Kidney tubule cell (primary cell): ENCODE measurements around the gene AK5.
"Not testable (repeated sequence)": the region's sequence is repeated elsewhere in the genome, so short reads cannot be mapped to it uniquely, and the experiment has no call there.

Experiments
- DNase-seq: peaks from one replicate; pipeline ENCODE4 v3.0.0-alpha.2; 2018; ENCODE audit warnings: low spot score

The AK5 gene

DNA sequence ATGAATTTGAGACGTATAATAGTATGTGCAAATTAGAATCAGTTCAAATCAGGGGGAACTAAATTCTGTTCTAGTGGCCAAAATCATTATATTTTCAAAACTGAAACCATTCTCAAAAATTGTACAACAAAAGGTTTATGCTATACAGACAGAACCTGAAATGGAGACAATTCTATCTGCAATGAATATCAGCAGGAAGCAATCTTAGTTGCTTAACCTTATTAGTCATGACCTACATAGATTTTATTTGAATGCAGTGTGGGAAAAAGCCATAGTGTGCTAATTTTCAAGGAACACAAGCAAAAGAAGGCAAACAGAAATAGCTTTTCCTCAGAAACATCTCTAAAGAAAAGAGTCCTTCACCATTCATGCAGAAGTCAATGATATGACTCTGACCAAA lies 6.5 kb downstream of the AK5 start:
- DNase-seq, result peak; percentile 8

GRCh38 chr1:77290576-77290975 lies 8.8 kb downstream of the AK5 start:
- peak; percentile 60 for DNase-seq

- DNase-seq, result no peak
These were observed 10.7 kb downstream of the AK5 start for GRCh38 chr1:77292551-77292950.

DNA sequence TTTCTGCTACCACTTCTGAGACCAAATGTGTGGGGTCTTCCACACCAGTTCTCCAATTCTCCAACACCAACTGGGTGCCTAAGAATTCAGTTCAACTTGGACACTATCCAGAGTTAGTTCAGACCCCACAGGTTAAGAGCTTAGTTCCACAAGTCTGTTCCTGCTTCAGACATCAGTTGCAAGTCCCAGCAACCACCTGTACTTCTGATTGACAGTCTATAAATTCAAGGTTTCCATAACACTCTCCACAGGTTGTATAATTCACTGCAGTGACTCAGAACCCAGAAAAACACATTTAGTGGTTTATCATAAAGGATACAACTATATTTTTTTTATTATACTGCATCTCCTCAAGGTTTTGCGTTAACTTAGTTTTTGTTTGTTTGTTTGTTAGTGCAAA lies 18.7 kb downstream of the AK5 start:
- no peak for DNase-seq

GRCh38 chr1:77303387-77303786 lies 21.6 kb downstream of the AK5 start:
- no peak for DNase-seq

DNA sequence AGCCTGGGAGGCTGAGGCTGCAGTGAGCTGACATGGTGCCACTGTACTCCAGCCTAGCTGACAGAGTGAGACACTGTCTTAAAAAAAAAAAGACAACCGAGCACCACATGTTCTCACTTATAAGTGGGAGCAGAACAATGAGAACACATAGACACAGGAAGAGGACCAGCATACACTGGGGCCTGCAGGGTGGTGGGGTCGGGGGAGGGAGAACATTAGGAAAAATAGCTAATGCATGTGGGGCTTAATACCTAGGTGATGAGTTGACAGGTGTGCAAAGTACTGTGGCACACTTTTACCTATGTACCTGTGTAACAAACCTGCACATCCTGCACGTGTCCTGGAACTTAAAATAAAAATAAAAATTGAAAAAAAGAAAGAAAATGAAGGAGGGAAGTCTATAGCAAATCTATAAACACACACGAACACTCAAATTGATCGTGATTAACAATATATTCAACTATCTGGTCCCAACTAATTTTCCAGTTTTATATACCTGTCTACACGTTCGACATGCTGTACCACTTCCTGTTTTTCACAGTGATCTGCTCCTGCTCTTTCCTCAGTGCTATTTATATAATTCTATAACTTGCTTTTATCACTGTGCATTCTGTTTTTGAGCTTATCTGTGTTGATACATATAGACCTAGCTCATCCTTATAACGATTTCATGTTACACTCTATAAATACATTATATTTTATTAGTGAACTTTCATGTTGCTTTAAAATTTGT lies 27.2 kb downstream of the AK5 start:
- DNase-seq, result no peak

GRCh38 chr1:77310924-77311323 lies 29.1 kb downstream of the AK5 start:
- DNase-seq, result no peak

DNA sequence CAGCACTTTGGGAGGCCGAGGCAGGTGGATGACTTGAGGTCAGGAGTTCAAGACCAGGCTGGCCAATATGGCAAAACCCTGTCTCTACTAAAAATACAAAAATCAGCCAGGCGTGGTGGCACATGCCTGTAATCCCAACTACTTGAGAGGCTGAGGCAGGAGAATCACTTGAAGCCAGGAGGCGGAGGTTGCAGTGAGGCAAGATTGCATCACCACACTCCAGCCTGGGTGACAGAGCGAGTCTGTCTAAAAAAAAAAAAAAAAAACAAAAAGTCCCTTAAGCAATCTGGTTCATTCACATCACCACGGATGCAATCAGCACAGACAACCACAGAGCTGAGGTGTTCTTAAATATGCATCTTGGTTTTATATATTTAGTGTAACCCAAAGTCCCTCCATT lies 30.5 kb downstream of the AK5 start:
- DNase-seq, result not testable (repeated sequence)

DNA sequence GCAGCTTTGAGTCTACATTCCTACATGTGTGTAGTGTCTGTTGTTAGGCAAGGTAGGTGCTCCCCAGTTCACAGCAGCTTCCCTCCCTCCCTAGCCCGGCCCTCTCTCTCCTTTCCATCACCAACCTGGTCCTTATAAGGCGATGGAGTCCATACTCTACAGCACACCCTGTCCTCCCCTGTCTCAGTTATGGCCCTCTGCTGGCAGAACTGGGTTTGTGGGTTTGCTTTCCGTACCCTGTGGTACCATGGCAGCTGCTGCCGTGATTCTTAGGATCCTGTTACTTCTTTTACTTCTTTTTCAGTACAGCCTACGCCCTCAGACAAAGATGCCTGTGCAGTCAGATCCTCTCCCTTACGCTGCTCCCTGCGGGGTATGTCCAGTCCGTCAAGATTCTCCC lies 31.7 kb downstream of the AK5 start:
- DNase-seq, result peak; percentile 37

DNA sequence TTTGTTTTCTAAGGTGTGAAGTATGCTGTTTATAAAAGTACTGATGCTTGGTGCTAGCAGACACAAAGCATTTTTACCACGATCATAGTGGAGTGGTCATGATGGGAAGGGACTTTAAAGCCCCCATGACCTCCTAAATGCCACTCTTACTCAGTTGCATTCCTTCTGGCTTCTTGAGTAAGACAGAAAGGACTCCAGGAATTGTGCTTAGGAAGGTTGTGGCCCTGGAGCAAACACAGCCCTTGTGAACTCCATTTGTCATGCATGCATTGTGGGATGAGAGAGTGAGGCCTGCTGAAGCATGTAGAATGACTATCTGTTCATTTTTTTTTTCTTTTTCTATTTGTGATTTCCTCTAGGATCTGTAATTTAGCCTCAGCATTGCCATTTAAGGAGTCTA lies 34.2 kb downstream of the AK5 start:
- DNase-seq, result peak; percentile 89

DNA sequence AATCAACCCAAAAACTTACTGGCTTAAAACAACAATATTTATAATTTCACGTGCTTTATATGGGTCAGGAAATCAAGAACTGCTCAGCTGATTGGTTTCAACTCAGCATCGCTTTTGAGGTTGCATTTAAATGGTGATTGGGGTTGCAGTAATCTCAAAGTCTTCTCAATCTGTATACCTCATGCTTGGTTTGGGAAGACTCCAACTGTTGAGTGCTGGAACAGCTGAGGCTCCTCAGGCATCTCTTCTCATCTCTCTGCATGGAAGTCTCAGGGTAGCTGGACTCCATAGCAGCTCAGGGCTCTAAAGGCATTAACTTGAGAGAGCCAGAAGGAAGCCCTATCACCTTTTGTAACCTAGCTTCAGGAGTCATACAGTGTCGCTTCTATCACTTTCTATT lies 35.1 kb downstream of the AK5 start:
- no peak for DNase-seq

GRCh38 chr1:77319036-77319705 lies 37.4 kb downstream of the AK5 start:
- peak; percentile 60 for DNase-seq

DNA sequence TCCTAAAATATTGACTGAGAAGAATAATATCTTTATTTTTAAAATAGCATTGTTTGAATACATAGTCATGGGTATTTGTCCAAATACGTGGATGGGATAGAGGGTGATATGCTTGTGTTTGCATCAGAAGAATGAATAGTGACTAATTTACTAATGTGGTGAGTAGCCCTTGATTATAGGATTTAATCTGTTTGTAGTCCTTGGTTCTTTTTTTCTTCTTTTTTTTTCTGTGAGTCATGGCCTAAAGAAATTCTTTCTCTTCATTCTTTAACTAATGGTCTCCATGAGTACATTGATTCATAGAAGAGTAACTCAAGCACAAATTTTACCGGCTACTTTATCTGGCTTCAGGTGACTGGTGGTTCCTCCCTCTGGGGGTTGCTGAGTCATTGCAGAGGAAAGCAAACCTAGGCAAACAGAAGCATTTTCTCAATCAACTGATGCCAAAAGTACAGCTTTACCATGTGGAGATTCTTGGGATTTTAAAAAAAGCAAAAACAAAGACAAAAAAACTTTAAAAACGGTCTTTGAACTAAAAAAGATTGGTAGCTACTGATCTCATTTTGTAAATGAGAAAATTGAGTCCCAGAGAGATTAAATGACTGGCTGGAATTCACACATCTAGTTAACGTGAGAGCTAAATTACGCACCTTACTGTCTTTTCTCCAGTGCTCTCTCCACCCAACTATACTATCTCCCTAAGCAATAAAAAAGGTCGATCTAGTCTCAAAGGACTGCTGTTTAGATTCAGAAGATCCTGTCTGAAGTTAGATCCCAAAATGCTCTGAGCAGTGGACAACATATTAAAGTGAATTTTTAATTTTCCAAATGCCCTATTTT lies 40.5 kb downstream of the AK5 start:
- peak; percentile 99 for DNase-seq

- no peak for DNase-seq
These were observed 51.7 kb downstream of the AK5 start for GRCh38 chr1:77333501-77333900.

GRCh38 chr1:77336729-77337128 lies 54.9 kb downstream of the AK5 start:
- DNase-seq, result no peak

DNA sequence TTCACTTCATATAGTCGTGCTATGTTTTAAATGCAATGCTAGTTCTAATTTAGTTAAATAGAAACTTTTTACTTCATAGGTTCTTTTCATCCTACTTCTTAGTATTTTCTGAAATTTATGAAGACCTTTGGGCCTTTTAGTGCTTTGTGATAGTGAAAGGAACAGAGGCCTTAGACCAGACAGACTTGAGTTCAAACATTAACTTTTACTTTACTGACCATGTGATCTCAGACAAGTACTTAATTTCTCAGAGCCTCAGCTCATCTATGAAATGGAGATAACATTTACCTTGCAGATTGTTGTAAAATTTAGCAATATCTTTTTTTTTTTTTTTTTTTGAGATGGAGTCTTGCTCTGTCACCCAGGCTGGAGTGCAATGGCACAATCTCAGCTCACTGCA lies 57.5 kb downstream of the AK5 start:
- peak; percentile 9 for DNase-seq

- no peak for DNase-seq
These were observed 59.4 kb downstream of the AK5 start for GRCh38 chr1:77341195-77341594.

DNA sequence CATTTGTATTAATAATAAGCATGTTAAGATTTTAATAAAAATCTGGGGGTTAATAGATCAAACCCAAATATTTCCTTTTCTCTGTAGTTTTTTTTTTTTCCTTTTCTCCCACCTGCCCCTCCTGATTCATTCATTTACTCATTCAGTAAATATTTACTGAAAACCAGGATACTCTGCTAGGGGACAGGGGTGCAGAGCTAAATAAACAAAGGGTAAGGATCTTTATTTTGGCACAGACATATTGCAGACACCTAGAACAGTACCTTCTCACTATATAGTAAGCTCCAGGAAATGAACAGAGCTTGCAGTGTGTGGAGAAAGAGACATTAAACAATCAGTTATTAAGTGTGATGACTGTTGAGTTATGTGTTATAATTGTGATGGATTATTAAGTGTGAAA lies 60.9 kb downstream of the AK5 start:
- peak; percentile 19 for DNase-seq

GRCh38 chr1:77347646-77348045 lies 65.8 kb downstream of the AK5 start:
- DNase-seq, result peak; percentile 89

- DNase-seq, result no peak
These were observed 66.7 kb downstream of the AK5 start for GRCh38 chr1:77348549-77348948.

DNA sequence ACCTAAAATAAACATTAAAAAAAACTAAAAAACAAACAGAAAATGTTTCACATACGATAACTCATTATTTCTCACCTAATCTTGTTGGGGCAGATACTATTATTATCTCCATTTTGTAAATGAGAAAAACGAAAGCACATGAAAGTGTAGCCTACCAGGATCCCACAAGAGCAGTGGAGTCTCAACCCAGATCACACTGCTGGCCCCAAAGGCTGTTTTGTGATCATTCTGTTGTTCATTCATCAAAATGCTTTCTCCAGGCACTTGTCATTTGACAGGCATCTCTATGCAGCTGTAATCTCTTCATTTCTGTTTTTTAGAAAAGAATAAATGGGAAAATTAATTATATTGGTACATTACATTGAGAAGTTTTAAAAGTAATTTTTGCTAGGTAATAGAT lies 67.5 kb downstream of the AK5 start:
- DNase-seq, result no peak

GRCh38 chr1:77350012-77350770 lies 68.4 kb downstream of the AK5 start:
- DNase-seq, result no peak
